Measurements from ENCODE around the gene MAMDC2.
"Not testable (repeated sequence)": the region's sequence is repeated elsewhere in the genome, so short reads cannot be mapped to it uniquely, and the experiment has no call there.

MAMDC2 gene

GRCh38 chr9:70205366-70206020 is 161.8 kb downstream of the MAMDC2 start:
- no peak overlapping the region for H3K9ac ChIP-seq (ENCODE audit: low read length)
- H3K27me3 ChIP-seq (ENCODE audit: control insufficient read depth, insufficient read depth, low read length): no peaks in the 10 kb centered on the region

GRCh38 chr9:70217029-70217428 is 173.4 kb downstream of the MAMDC2 start:
- H3K27me3 ChIP-seq (ENCODE audit: control insufficient read depth, insufficient read depth, low read length): no peaks in the 10 kb centered on the region
- H3K4me3 ChIP-seq (ENCODE audit: low read length): no peak overlapping the region
- H3K9me3 ChIP-seq (ENCODE audit: control insufficient read depth, low read length): no peaks in the 10 kb centered on the region
- no peak overlapping the region for H3K9ac ChIP-seq (ENCODE audit: low read length)
- no peaks in the 10 kb centered on the region for H3K4me1 ChIP-seq (ENCODE audit: control insufficient read depth, insufficient read depth, low read length)
- H3K36me3 ChIP-seq (ENCODE audit: control insufficient read depth, insufficient read depth, low read length): no peaks in the 10 kb centered on the region

More at GRCh38 chr9:70205366-70206020, 161.8 kb downstream of the MAMDC2 start:
- no peak overlapping the region for H3K4me3 ChIP-seq (ENCODE audit: low read length)
- no peaks in the 10 kb centered on the region for H3K9me3 ChIP-seq (ENCODE audit: control insufficient read depth, low read length)
- H3K36me3 ChIP-seq (ENCODE audit: control insufficient read depth, insufficient read depth, low read length): no peaks in the 10 kb centered on the region
- H3K4me1 ChIP-seq (ENCODE audit: control insufficient read depth, insufficient read depth, low read length): no peaks in the 10 kb centered on the region

- Histone ChIP-seq H3K4me3 (ENCODE audit: low read length) (no peak overlapping the region), H3K36me3 (ENCODE audit: control insufficient read depth, insufficient read depth, low read length) (no peaks in the 10 kb centered on the region), H3K9me3 (ENCODE audit: control insufficient read depth, low read length) (no peaks in the 10 kb centered on the region), H3K4me1 (ENCODE audit: control insufficient read depth, insufficient read depth, low read length) (no peaks in the 10 kb centered on the region), H3K9ac (ENCODE audit: low read length) (no peak overlapping the region), H3K27me3 (ENCODE audit: control insufficient read depth, insufficient read depth, low read length) (no peaks in the 10 kb centered on the region)
These were observed 175.1 kb downstream of the MAMDC2 start for GRCh38 chr9:70218767-70219166.

GRCh38 chr9:70220216-70220615 is 176.6 kb downstream of the MAMDC2 start:
- no peak overlapping the region for H3K9ac ChIP-seq (ENCODE audit: low read length)
- no peaks in the 10 kb centered on the region for H3K27me3 ChIP-seq (ENCODE audit: control insufficient read depth, insufficient read depth, low read length)
- no peaks in the 10 kb centered on the region for H3K36me3 ChIP-seq (ENCODE audit: control insufficient read depth, insufficient read depth, low read length)
- no peak overlapping the region for H3K4me3 ChIP-seq (ENCODE audit: low read length)
- no peaks in the 10 kb centered on the region for H3K9me3 ChIP-seq (ENCODE audit: control insufficient read depth, low read length)
- no peaks in the 10 kb centered on the region for H3K4me1 ChIP-seq (ENCODE audit: control insufficient read depth, insufficient read depth, low read length)

GRCh38 chr9:70222354-70222753 is 178.7 kb downstream of the MAMDC2 start:
- Histone ChIP-seq H3K4me1 (ENCODE audit: control insufficient read depth, insufficient read depth, low read length) (no peaks in the 10 kb centered on the region), H3K36me3 (ENCODE audit: control insufficient read depth, insufficient read depth, low read length) (no peaks in the 10 kb centered on the region), H3K27me3 (ENCODE audit: control insufficient read depth, insufficient read depth, low read length) (no peaks in the 10 kb centered on the region), H3K9ac (ENCODE audit: low read length) (no peak overlapping the region), H3K9me3 (ENCODE audit: control insufficient read depth, low read length) (no peaks in the 10 kb centered on the region), H3K4me3 (ENCODE audit: low read length) (no peak overlapping the region)

GRCh38 chr9:70228118-70228517 is 184.5 kb downstream of the MAMDC2 start:
- no peaks in the 10 kb centered on the region for H3K27me3 ChIP-seq (ENCODE audit: control insufficient read depth, insufficient read depth, low read length)
- no peaks in the 10 kb centered on the region for H3K9me3 ChIP-seq (ENCODE audit: control insufficient read depth, low read length)
- no peaks in the 10 kb centered on the region for H3K36me3 ChIP-seq (ENCODE audit: control insufficient read depth, insufficient read depth, low read length)
- H3K4me1 ChIP-seq (ENCODE audit: control insufficient read depth, insufficient read depth, low read length): no peaks in the 10 kb centered on the region
- H3K4me3 ChIP-seq (ENCODE audit: low read length): no peak overlapping the region
- no peak overlapping the region for H3K9ac ChIP-seq (ENCODE audit: low read length)

- no peaks in the 10 kb centered on the region for H3K36me3 ChIP-seq (ENCODE audit: control insufficient read depth, insufficient read depth, low read length)
- H3K4me1 ChIP-seq (ENCODE audit: control insufficient read depth, insufficient read depth, low read length): no peaks in the 10 kb centered on the region
- no peak overlapping the region for H3K9ac ChIP-seq (ENCODE audit: low read length)
- H3K27me3 ChIP-seq (ENCODE audit: control insufficient read depth, insufficient read depth, low read length): no peaks in the 10 kb centered on the region
- H3K9me3 ChIP-seq (ENCODE audit: control insufficient read depth, low read length): no peaks in the 10 kb centered on the region
- H3K4me3 ChIP-seq (ENCODE audit: low read length): no peak overlapping the region
These were observed 185.0 kb downstream of the MAMDC2 start for GRCh38 chr9:70228611-70229010.

- Histone ChIP-seq H3K27me3 (ENCODE audit: control insufficient read depth, insufficient read depth, low read length) (no peaks in the 10 kb centered on the region), H3K4me3 (ENCODE audit: low read length) (no peak overlapping the region), H3K4me1 (ENCODE audit: control insufficient read depth, insufficient read depth, low read length) (no peaks in the 10 kb centered on the region), H3K9me3 (ENCODE audit: control insufficient read depth, low read length) (no peaks in the 10 kb centered on the region), H3K9ac (ENCODE audit: low read length) (no peak overlapping the region), H3K36me3 (ENCODE audit: control insufficient read depth, insufficient read depth, low read length) (no peaks in the 10 kb centered on the region)
These were observed 185.4 kb downstream of the MAMDC2 start for GRCh38 chr9:70229026-70229425.

- H3K4me3 ChIP-seq (ENCODE audit: low read length): no peak overlapping the region
- no peaks in the 10 kb centered on the region for H3K36me3 ChIP-seq (ENCODE audit: control insufficient read depth, insufficient read depth, low read length)
- no peak overlapping the region for H3K9ac ChIP-seq (ENCODE audit: low read length)
- no peaks in the 10 kb centered on the region for H3K27me3 ChIP-seq (ENCODE audit: control insufficient read depth, insufficient read depth, low read length)
- H3K4me1 ChIP-seq (ENCODE audit: control insufficient read depth, insufficient read depth, low read length): no peaks in the 10 kb centered on the region
- H3K9me3 ChIP-seq (ENCODE audit: control insufficient read depth, low read length): no peaks in the 10 kb centered on the region
These were observed 185.9 kb downstream of the MAMDC2 start for GRCh38 chr9:70229579-70229978.

GRCh38 chr9:70232476-70232875 is 188.8 kb downstream of the MAMDC2 start:
- H3K27me3 ChIP-seq (ENCODE audit: control insufficient read depth, insufficient read depth, low read length): no peaks in the 10 kb centered on the region
- H3K4me3 ChIP-seq (ENCODE audit: low read length): no peak overlapping the region
- no peak overlapping the region for H3K9ac ChIP-seq (ENCODE audit: low read length)
- no peaks in the 10 kb centered on the region for H3K4me1 ChIP-seq (ENCODE audit: control insufficient read depth, insufficient read depth, low read length)
- H3K9me3 ChIP-seq (ENCODE audit: control insufficient read depth, low read length): no peaks in the 10 kb centered on the region
- H3K36me3 ChIP-seq (ENCODE audit: control insufficient read depth, insufficient read depth, low read length): no peaks in the 10 kb centered on the region

- H3K27me3 ChIP-seq (ENCODE audit: control insufficient read depth, insufficient read depth, low read length); H3K9ac ChIP-seq (ENCODE audit: low read length); H3K4me1 ChIP-seq (ENCODE audit: control insufficient read depth, insufficient read depth, low read length); H3K9me3 ChIP-seq (ENCODE audit: control insufficient read depth, low read length); H3K36me3 ChIP-seq (ENCODE audit: control insufficient read depth, insufficient read depth, low read length); H3K4me3 ChIP-seq (ENCODE audit: low read length): not testable (repeated sequence)
These were observed 190.6 kb downstream of the MAMDC2 start for GRCh38 chr9:70234208-70234607.

- not testable (repeated sequence) for H3K36me3 ChIP-seq (ENCODE audit: control insufficient read depth, insufficient read depth, low read length); H3K4me3 ChIP-seq (ENCODE audit: low read length); H3K4me1 ChIP-seq (ENCODE audit: control insufficient read depth, insufficient read depth, low read length); H3K9ac ChIP-seq (ENCODE audit: low read length); H3K27me3 ChIP-seq (ENCODE audit: control insufficient read depth, insufficient read depth, low read length); H3K9me3 ChIP-seq (ENCODE audit: control insufficient read depth, low read length)
These were observed 202.3 kb downstream of the MAMDC2 start for GRCh38 chr9:70245952-70246351.

GRCh38 chr9:70250221-70250620 is 206.6 kb downstream of the MAMDC2 start:
- no peaks in the 10 kb centered on the region for H3K9me3 ChIP-seq (ENCODE audit: control insufficient read depth, low read length)
- no peaks in the 10 kb centered on the region for H3K27me3 ChIP-seq (ENCODE audit: control insufficient read depth, insufficient read depth, low read length)
- H3K36me3 ChIP-seq (ENCODE audit: control insufficient read depth, insufficient read depth, low read length): no peaks in the 10 kb centered on the region
- no peaks in the 10 kb centered on the region for H3K4me1 ChIP-seq (ENCODE audit: control insufficient read depth, insufficient read depth, low read length)
- H3K4me3 ChIP-seq (ENCODE audit: low read length): no peak overlapping the region
- H3K9ac ChIP-seq (ENCODE audit: low read length): no peak overlapping the region
